ENCODE data around the gene KRTAP10-12.
"Not testable (repeated sequence)": the region's sequence is repeated elsewhere in the genome, so short reads cannot be mapped to it uniquely, and the experiment has no call there.

DNA sequence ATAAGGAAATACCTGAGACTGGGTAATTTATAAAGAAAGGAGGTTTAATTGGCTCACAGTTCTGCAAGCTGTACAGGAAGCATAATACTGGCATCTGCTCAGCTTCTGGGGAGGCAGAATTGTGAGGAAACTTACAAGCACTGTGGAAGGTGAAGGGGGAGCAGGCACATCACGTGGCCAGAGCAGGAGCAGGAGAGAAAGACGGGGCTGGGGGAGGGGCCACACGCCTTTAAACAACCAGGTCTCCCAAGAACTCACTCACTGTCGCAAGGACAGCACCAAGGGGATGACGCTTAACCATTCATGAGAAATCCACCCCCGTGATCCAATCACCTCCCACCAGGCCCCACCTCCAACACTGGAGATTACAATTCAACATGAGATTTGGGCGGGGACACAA is 35.4 kb upstream of the KRTAP10-12 start:
- not testable (repeated sequence) for TF ChIP-seq RAD21 (IDR thresholded peaks at IDR 0.05; ENCODE audit: low read length); FOXM1 (IDR thresholded peaks at IDR 0.05; ENCODE audit: low read depth); IRF3 (IDR thresholded peaks at IDR 0.05; ENCODE audit: low read depth, low read length); RFX5 (IDR thresholded peaks at IDR 0.05; ENCODE audit: low read length); POLR2AphosphoS5 (IDR thresholded peaks at IDR 0.05; ENCODE audit: low read depth, low read length); TAF1 (IDR thresholded peaks at IDR 0.05; ENCODE audit: borderline replicate concordance, low read depth, low read length)

All from SK-N-SH (cell line).